Stimulated activated effector memory CD8-positive, alpha-beta T cell treated with anti-CD3 and anti-CD28 coated beads, Interleukin-12 subunit alpha, Interleukin-12 subunit beta, amount 100 ng/mL, for 72 hours (primary cell): ENCODE measurements around the gene DMKN.

Source experiments
- ATAC-seq: fragments of 150-1000 bp; cut with Tn5 transposase; 2 replicates; pipeline ENCODE4 v1.10.0; 2021
- DNase-seq, 2 donors: peaks; one replicate each; pipeline ENCODE4 v3.0.0; 2021 to 2022; ENCODE audit warnings: low spot score in 2 of 2
- H3K27ac Mint-ChIP-seq: one replicate; pipeline ENCODE4 v1.8.0; 2022; ENCODE audit warnings: mild to moderate bottlenecking, mixed read lengths
- H3K36me3 Mint-ChIP-seq: one replicate; pipeline ENCODE4 v1.8.0; 2022; ENCODE audit warnings: mild to moderate bottlenecking, mixed read lengths
- H3K4me1 Mint-ChIP-seq: one replicate; pipeline ENCODE4 v1.8.0; 2022; ENCODE audit warnings: mixed read lengths
- H3K4me3 Mint-ChIP-seq: one replicate; pipeline ENCODE4 v1.8.0; 2022; ENCODE audit warnings: mild to moderate bottlenecking, mixed read lengths
- H3K9me3 Mint-ChIP-seq: one replicate; pipeline ENCODE4 v1.8.0; 2022; ENCODE audit warnings: mixed read lengths

Gene DMKN

GRCh38 chr19:35513628-35514281 lies at the start of gene DMKN:
Gene DMKN, minus strand, starts transcription at chr19:35513649. Its CDS starts 174 bp downstream, at chr19:35513475.
- DNase-seq (no peak), ATAC-seq (peak; percentile 20)
- Mint-ChIP-seq H3K36me3 (no peaks in the 10 kb centered on the region), H3K4me3 (no peak within 1 kb of the TSS), H3K4me1 (peaks cover 25% of the 10 kb centered on the region), H3K27ac (no peak within 1 kb of the TSS), H3K9me3 (no peaks in the 10 kb centered on the region)

GRCh38 chr19:35562776-35563175 lies 49.3 kb upstream of the DMKN start:
- H3K9me3 Mint-ChIP-seq, result no peaks in the 10 kb centered on the region
- no peak overlapping the region for H3K27ac Mint-ChIP-seq
- no peak overlapping the region for H3K4me3 Mint-ChIP-seq
- H3K36me3 Mint-ChIP-seq, result no peaks in the 10 kb centered on the region
- DNase-seq (no peak), ATAC-seq (no peak)
- H3K4me1 Mint-ChIP-seq, result peaks cover 4% of the 10 kb centered on the region

GRCh38 chr19:35562336-35562735 lies 48.9 kb upstream of the DMKN start:
- H3K9me3 Mint-ChIP-seq, result no peaks in the 10 kb centered on the region
- peaks cover 8% of the 10 kb centered on the region for H3K4me1 Mint-ChIP-seq
- H3K4me3 Mint-ChIP-seq, result no peak overlapping the region
- no peaks in the 10 kb centered on the region for H3K36me3 Mint-ChIP-seq
- ATAC-seq, result no peak
- no peak for DNase-seq
- no peak overlapping the region for H3K27ac Mint-ChIP-seq

- DNase-seq (no peak), ATAC-seq (no peak)
- H3K4me1 Mint-ChIP-seq, result peaks cover 12% of the 10 kb centered on the region
- H3K4me3 Mint-ChIP-seq, result no peak overlapping the region
- no peaks in the 10 kb centered on the region for H3K9me3 Mint-ChIP-seq
- H3K36me3 Mint-ChIP-seq, result no peaks in the 10 kb centered on the region
- H3K27ac Mint-ChIP-seq, result no peak overlapping the region
Observed at GRCh38 chr19:35561436-35561835, 48.0 kb upstream of the DMKN start.

- DNase-seq, result no peak
Observed at GRCh38 chr19:35560677-35561076, 47.2 kb upstream of the DMKN start.

GRCh38 chr19:35560271-35560670 lies 46.8 kb upstream of the DMKN start:
- H3K4me3 Mint-ChIP-seq, result no peak overlapping the region
- H3K4me1 Mint-ChIP-seq, result peaks cover 12% of the 10 kb centered on the region
- H3K9me3 Mint-ChIP-seq, result no peaks in the 10 kb centered on the region
- no peak overlapping the region for H3K27ac Mint-ChIP-seq
- no peak for DNase-seq
- H3K36me3 Mint-ChIP-seq, result no peaks in the 10 kb centered on the region
- no peak for ATAC-seq

More at GRCh38 chr19:35560677-35561076, 47.2 kb upstream of the DMKN start:
- no peaks in the 10 kb centered on the region for H3K36me3 Mint-ChIP-seq
- H3K9me3 Mint-ChIP-seq, result no peaks in the 10 kb centered on the region
- no peak overlapping the region for H3K4me3 Mint-ChIP-seq
- ATAC-seq, result no peak
- H3K27ac Mint-ChIP-seq, result no peak overlapping the region
- peaks cover 12% of the 10 kb centered on the region for H3K4me1 Mint-ChIP-seq

- H3K9me3 Mint-ChIP-seq, result no peaks in the 10 kb centered on the region
- no peak for ATAC-seq
- no peak overlapping the region for H3K27ac Mint-ChIP-seq
- peaks cover 12% of the 10 kb centered on the region for H3K4me1 Mint-ChIP-seq
- H3K36me3 Mint-ChIP-seq, result no peaks in the 10 kb centered on the region
- no peak overlapping the region for H3K4me3 Mint-ChIP-seq
- DNase-seq, result no peak
Observed at GRCh38 chr19:35559781-35560180, 46.3 kb upstream of the DMKN start.

GRCh38 chr19:35559281-35559659 lies 45.8 kb upstream of the DMKN start:
- Mint-ChIP-seq H3K4me3 (peak overlapping the region; percentile 67), H3K9me3 (no peaks in the 10 kb centered on the region), H3K27ac (no peak overlapping the region), H3K4me1 (peaks cover 12% of the 10 kb centered on the region), H3K36me3 (no peaks in the 10 kb centered on the region)
- ATAC-seq (no peak), DNase-seq (no peak)

GRCh38 chr19:35558400-35559280 lies 45.2 kb upstream of the DMKN start:
- peaks cover 12% of the 10 kb centered on the region for H3K4me1 Mint-ChIP-seq
- no peak for DNase-seq
- H3K27ac Mint-ChIP-seq, result no peak overlapping the region
- H3K36me3 Mint-ChIP-seq, result no peaks in the 10 kb centered on the region
- ATAC-seq, result no peak
- no peaks in the 10 kb centered on the region for H3K9me3 Mint-ChIP-seq
- H3K4me3 Mint-ChIP-seq, result peak overlapping the region; percentile 67

GRCh38 chr19:35557539-35558399 lies 44.3 kb upstream of the DMKN start:
- ATAC-seq (peak; percentile 60), DNase-seq (peak in 1 of 2 donors; percentile 60)
- H3K36me3 Mint-ChIP-seq, result no peaks in the 10 kb centered on the region
- peaks cover 12% of the 10 kb centered on the region for H3K4me1 Mint-ChIP-seq
- no peak overlapping the region for H3K27ac Mint-ChIP-seq
- H3K4me3 Mint-ChIP-seq, result peak overlapping the region; percentile 67
- no peaks in the 10 kb centered on the region for H3K9me3 Mint-ChIP-seq

- no peak for ATAC-seq
- Mint-ChIP-seq H3K9me3 (no peaks in the 10 kb centered on the region), H3K4me3 (peak overlapping the region; percentile 67), H3K27ac (no peak overlapping the region), H3K36me3 (no peaks in the 10 kb centered on the region), H3K4me1 (peaks cover 12% of the 10 kb centered on the region)
- DNase-seq, result no peak
Observed at GRCh38 chr19:35556846-35557538, 43.5 kb upstream of the DMKN start.

- Mint-ChIP-seq H3K36me3 (no peaks in the 10 kb centered on the region), H3K27ac (no peak overlapping the region), H3K4me3 (no peak overlapping the region), H3K4me1 (peaks cover 12% of the 10 kb centered on the region), H3K9me3 (no peaks in the 10 kb centered on the region)
- ATAC-seq (no peak), DNase-seq (no peak)
Observed at GRCh38 chr19:35556025-35556590, 42.7 kb upstream of the DMKN start.

GRCh38 chr19:35555301-35556005 lies 42.0 kb upstream of the DMKN start:
- DNase-seq (no peak), ATAC-seq (no peak)
- peaks cover 4% of the 10 kb centered on the region for H3K36me3 Mint-ChIP-seq
- no peaks in the 10 kb centered on the region for H3K9me3 Mint-ChIP-seq
- no peak overlapping the region for H3K27ac Mint-ChIP-seq
- H3K4me3 Mint-ChIP-seq, result no peak overlapping the region
- H3K4me1 Mint-ChIP-seq, result peaks cover 12% of the 10 kb centered on the region

- Mint-ChIP-seq H3K4me1 (peaks cover 17% of the 10 kb centered on the region), H3K36me3 (peaks cover 17% of the 10 kb centered on the region), H3K9me3 (no peaks in the 10 kb centered on the region), H3K4me3 (no peak overlapping the region), H3K27ac (no peak overlapping the region)
- ATAC-seq (peak; percentile 7), DNase-seq (no peak)
Observed at GRCh38 chr19:35554076-35554475, 40.6 kb upstream of the DMKN start.
